GM23248 (cell line): ENCODE data around the gene C9orf152.

ENCODE experiments used
- EZH2 ChIP-seq: fragments of 200-600 bp; sonication (generic); IDR thresholded peaks from 2 replicates; pipeline ENCODE4 v1.6.1; 2018; ENCODE audit warnings: antibody characterized with exemption, mild to moderate bottlenecking; ENCODE audit not compliant: insufficient read depth, poor library complexity, severe bottlenecking
- EZH2phosphoT487 ChIP-seq: fragments of 200-600 bp; sonication (generic); IDR thresholded peaks from 2 replicates; pipeline ENCODE4 v1.6.1; 2018; ENCODE audit warnings: antibody characterized with exemption, moderate library complexity, mild to moderate bottlenecking, low read depth; ENCODE audit not compliant: insufficient read depth

DNA sequence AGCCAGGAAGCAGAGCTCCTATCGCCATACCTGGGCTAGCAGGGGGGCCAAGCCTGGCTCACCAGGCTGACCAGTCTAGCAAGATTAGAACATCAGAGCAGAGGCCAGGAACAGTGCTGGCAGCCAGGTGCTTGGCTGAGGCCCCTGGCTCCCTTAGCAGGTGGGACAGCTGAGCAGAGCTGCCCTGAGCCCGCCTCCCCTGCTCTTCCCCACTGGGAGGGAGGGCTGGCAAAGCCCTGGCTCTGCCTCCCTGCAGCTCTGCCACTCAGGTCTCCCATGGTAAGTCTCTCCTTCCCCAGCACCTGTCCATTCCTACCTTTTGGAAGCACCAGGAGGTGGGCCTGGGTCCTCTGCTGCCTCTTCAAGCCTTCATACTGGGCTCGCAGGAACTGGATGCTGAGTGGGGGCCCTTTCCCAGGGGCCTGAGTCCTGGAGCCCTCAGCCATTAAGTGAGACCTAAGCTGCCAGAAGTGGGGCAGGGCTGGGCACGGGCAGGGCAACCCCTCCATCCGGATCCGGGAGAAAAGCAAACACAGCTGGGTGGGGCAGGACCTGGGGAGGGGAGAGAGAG is 803 bp downstream of the C9orf152 start:
- TF ChIP-seq EZH2 (no peak), EZH2phosphoT487 (no peak)
